Esophagus muscularis mucosa (tissue), 4 donors: ENCODE measurements around the gene PCDHGC4.

Experiments used
- EP300 ChIP-seq: sonication (generic); formaldehyde crosslinking; IDR thresholded peaks from one replicate; pipeline ENCODE4 v1.6.1; 2017; ENCODE audit warnings: antibody characterized with exemption
- POLR2A ChIP-seq: fragments of 450-650 bp; IDR thresholded peaks from one replicate; pipeline ENCODE4 v1.6.1; 2017; ENCODE audit warnings: antibody characterized with exemption, moderate library complexity, mild to moderate bottlenecking, low read depth
- TF ChIP-seq, protein P1 (sequence below), 3 experiments: fragments of 200-600 bp in 2 of 3; fragments of 450-650 bp in 1 of 3; sonication (generic) in 2 of 3; IDR thresholded peaks; one replicate each; pipeline ENCODE4 v1.5.1; 2017 to 2019; ENCODE audit warnings: antibody characterized with exemption in 3 of 3, mild to moderate bottlenecking in 2 of 3, moderate library complexity in 1 of 3

- TF ChIP-seq POLR2A (no peak), EP300 (no peak)
- TF ChIP-seq, protein P1, sequence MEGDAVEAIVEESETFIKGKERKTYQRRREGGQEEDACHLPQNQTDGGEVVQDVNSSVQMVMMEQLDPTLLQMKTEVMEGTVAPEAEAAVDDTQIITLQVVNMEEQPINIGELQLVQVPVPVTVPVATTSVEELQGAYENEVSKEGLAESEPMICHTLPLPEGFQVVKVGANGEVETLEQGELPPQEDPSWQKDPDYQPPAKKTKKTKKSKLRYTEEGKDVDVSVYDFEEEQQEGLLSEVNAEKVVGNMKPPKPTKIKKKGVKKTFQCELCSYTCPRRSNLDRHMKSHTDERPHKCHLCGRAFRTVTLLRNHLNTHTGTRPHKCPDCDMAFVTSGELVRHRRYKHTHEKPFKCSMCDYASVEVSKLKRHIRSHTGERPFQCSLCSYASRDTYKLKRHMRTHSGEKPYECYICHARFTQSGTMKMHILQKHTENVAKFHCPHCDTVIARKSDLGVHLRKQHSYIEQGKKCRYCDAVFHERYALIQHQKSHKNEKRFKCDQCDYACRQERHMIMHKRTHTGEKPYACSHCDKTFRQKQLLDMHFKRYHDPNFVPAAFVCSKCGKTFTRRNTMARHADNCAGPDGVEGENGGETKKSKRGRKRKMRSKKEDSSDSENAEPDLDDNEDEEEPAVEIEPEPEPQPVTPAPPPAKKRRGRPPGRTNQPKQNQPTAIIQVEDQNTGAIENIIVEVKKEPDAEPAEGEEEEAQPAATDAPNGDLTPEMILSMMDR (IDR thresholded peaks at IDR 0.05), result no peak
These were observed 5.9 kb downstream of the PCDHGC4 start for GRCh38 chr5:141490771-141491170.
